K562 (cell line): ENCODE data around the gene PI16. TPM values are rescaled to one million over a fixed set of nuclear protein-coding genes. Genes with fewer than 3 reads are reported as not detected.

Source experiments
- ATF4 ChIP-seq: fragments of 450-650 bp; formaldehyde crosslinking; IDR thresholded peaks from 2 replicates; pipeline ENCODE4 v1.4.0; 2022; ENCODE audit warnings: mild to moderate bottlenecking, moderate library complexity
- CBX2 ChIP-seq: fragments of 200-600 bp; sonication (generic); IDR thresholded peaks from one replicate; pipeline ENCODE4 v1.6.1; 2012; ENCODE audit warnings: mild to moderate bottlenecking, low read length, inconsistent platforms; ENCODE audit not compliant: insufficient read depth, poor library complexity, severe bottlenecking
- EHMT2 ChIP-seq: fragments of 450-650 bp; IDR thresholded peaks from 2 replicates; pipeline ENCODE4 v1.6.1; 2018; ENCODE audit warnings: antibody characterized with exemption
- NCOR1 ChIP-seq: fragments of 450-650 bp; IDR thresholded peaks from 2 replicates; pipeline ENCODE4 v1.6.1; 2016; ENCODE audit warnings: mild to moderate bottlenecking, moderate library complexity
- NR2C2 ChIP-seq, 2 experiments: fragments of 200-800 bp in 1 of 2; sonication (Bioruptor generic) in 1 of 2; sonication (generic) in 1 of 2; formaldehyde crosslinking in 1 of 2; IDR thresholded peaks; 2 replicates each; pipeline versions ENCODE4 v1.6.1 to v1.8.0; 2016 to 2022; ENCODE audit warnings: mild to moderate bottlenecking in 1 of 2, missing compliant biosample characterization in 1 of 2, missing genetic modification characterization in 1 of 2, missing genetic modification reagents in 1 of 2
- PHTF2 ChIP-seq: fragments of 250-450 bp; sonication (Bioruptor Pico); IDR thresholded peaks from 2 replicates; pipeline ENCODE4 v1.5.0; 2021; ENCODE audit warnings: mild to moderate bottlenecking
- RBM39 ChIP-seq: fragments of 200-400 bp; formaldehyde crosslinking; optimal IDR thresholded peaks from 2 replicates; pipeline ENCODE3; 2018; ENCODE audit warnings: low read depth, low read length
- TEAD2 ChIP-seq: fragments of 450-650 bp; IDR thresholded peaks from 2 replicates; pipeline ENCODE4 v1.6.1; 2016; ENCODE audit warnings: missing genetic modification characterization, control low read depth, missing compliant biosample characterization
- ZFP36 ChIP-seq: fragments of 150-350 bp; IDR thresholded peaks from 2 replicates; pipeline ENCODE4 v1.6.1; 2018; ENCODE audit warnings: low read length, low read depth; ENCODE audit not compliant: partially characterized antibody
- polyA plus RNA-seq, 8 experiments: library from polyadenylated mRNA; depleted of rRNA in 4 of 8; stranded (reverse) in 5 of 8; unstranded in 3 of 8; fragments of >200 nt; fragmentation: Nextera tagmentation in 2 of 8; fragmentation: Illumina TruSeq in 1 of 8; extraction: Ambion mirVana in 2 of 8; extraction: Trizol in 1 of 8; gene quantifications; 2 replicates each; pipeline versions ENCODE4 v1.2.1 to v1.2.3, GENCODE V29; 2011 to 2014; ENCODE audit warnings: inconsistent platforms in 1 of 8, missing spikeins in 1 of 8
- total RNA-seq, 7 experiments: library from RNA; depleted of rRNA in 6 of 7; stranded (reverse); fragments of >200 nt in 6 of 7; fragmentation: Illumina TruSeq in 2 of 7; extraction: Trizol in 2 of 7; gene quantifications; 2 replicates each; pipeline versions ENCODE4 v1.2.1 to v1.2.3, GENCODE V29; 2011 to 2021; ENCODE audit warnings: low replicate concordance in 1 of 7
- TF ChIP-seq, protein P1 (sequence below): fragments of 250-450 bp; sonication (Bioruptor Pico); IDR thresholded peaks from 2 replicates; pipeline ENCODE4 v1.4.0; 2020

PI16 gene
- total and polyA plus RNA-seq, 9 of the 15 experiments (the other 6 are each of a cell fraction or from before 2014, with no cell fraction given): 0.06 to 0.18 TPM; not detected in 7

- TF ChIP-seq, protein P1, sequence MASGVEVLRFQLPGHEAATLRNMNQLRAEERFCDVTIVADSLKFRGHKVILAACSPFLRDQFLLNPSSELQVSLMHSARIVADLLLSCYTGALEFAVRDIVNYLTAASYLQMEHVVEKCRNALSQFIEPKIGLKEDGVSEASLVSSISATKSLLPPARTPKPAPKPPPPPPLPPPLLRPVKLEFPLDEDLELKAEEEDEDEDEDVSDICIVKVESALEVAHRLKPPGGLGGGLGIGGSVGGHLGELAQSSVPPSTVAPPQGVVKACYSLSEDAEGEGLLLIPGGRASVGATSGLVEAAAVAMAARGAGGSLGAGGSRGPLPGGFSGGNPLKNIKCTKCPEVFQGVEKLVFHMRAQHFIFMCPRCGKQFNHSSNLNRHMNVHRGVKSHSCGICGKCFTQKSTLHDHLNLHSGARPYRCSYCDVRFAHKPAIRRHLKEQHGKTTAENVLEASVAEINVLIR (CRISPR knock-in tag): no peak
- TF ChIP-seq RBM39 (no peak), TEAD2 (tag) (no peak), CBX2 (no peak), ATF4 (CRISPR knock-in tag) (no peak), ZFP36 (no peak), NCOR1 (no peak), EHMT2 (no peak), PHTF2 (CRISPR knock-in tag) (no peak), NR2C2 (CRISPR knock-in tag; IDR thresholded peaks at IDR 0.05) (no peak), NR2C2 (tag; IDR thresholded peaks at IDR 0.05) (no peak)
Measured at GRCh38 chr6:36973647-36974046, 19.1 kb downstream of the PI16 start (continued).
